NCI-H187 treated with DMSO at 0.1 percent for 48 hours (cell line): Measurements from ENCODE around the gene GRIK2.

Experiments used
- DNase-seq: peaks from one replicate; lab custom pipeline; 2025; lab: John Stamatoyannopoulos, UW

The GRIK2 gene

GRCh38 chr6:101883505-101883904 lies 490.0 kb downstream of the GRIK2 start:
- no peak for DNase-seq

DNA sequence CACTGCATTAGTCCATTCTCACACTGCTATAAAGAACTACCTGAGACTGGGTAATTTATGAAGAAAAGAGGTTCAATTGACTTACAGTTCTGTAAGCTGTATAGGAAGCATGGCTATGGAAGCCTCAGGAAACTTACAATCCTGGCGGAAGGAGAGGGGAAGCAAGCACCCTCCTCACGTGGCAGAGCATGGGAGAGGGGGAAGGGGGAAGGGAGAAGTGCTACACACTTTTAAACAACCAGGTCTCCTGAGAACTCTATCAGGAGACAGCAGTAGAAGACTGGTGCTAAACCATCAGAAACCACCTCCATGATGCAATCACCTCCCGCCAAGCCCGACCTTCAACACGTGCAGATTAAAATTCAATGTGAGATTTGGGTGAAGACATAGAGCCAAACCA lies 494.0 kb downstream of the GRIK2 start:
- no peak for DNase-seq

GRCh38 chr6:101907356-101908217 lies 514.1 kb downstream of the GRIK2 start:
- no peak for DNase-seq

- no peak for DNase-seq
These were observed 515.9 kb downstream of the GRIK2 start for GRCh38 chr6:101909366-101909765.

GRCh38 chr6:101912311-101912710 lies 518.8 kb downstream of the GRIK2 start:
- DNase-seq = no peak

- DNase-seq = no peak
These were observed 525.0 kb downstream of the GRIK2 start for GRCh38 chr6:101918471-101918870.

DNA sequence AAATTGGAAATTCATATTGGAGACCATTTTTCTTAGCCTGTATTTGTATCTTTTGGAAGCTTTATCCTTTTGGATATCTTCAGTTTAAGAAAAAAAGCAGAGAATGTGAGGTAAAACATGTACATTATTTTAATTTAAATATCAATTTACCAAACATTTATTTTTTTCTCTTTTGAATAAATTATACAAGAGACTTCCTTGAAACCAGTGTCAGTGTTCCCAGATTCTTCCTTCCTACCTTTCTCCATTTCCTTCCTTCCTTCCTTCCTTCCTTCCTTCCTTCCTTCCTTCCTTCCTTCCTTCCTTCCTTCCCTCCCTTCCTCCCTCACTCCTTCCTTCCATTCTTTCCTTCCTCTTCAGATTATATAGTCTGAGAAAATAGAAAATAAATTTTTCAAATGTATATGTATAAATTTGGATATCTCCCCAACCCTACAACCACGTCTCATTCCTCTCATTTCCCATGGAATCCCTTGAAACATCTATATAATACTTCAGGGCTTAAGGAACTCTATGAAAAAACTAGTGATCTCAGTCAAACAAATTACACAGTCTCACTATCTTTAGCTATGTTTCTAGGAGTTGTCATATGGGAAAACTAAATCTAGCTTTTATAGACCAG lies 528.4 kb downstream of the GRIK2 start:
- DNase-seq = no peak

GRCh38 chr6:101926149-101926925 lies 532.8 kb downstream of the GRIK2 start:
- no peak for DNase-seq

- DNase-seq = no peak
These were observed 538.3 kb downstream of the GRIK2 start for GRCh38 chr6:101931766-101932165.

DNA sequence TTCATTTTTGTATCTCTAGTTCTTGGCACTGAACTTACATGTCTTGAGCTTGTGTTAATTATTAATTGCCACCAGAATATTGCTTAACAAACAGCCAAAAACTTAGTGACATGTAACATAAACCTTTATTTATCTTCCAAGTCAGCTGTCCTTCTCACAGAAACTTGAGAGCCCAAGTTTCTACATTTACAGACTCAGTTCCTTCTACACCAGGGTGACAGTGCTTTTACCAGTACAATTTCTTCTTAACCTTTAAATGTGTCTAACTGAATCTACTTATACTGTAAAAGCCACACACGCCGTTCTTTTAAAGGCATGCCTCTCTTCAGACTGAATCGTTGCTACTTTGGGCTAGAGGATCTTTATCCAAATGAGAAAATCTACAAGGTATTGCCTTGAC lies 539.2 kb downstream of the GRIK2 start:
- no peak for DNase-seq

GRCh38 chr6:101935732-101936131 lies 542.2 kb downstream of the GRIK2 start:
- no peak for DNase-seq

GRCh38 chr6:101936516-101936915 lies 543.0 kb downstream of the GRIK2 start:
- no peak for DNase-seq

- no peak for DNase-seq
These were observed 543.6 kb downstream of the GRIK2 start for GRCh38 chr6:101937108-101937507.

DNA sequence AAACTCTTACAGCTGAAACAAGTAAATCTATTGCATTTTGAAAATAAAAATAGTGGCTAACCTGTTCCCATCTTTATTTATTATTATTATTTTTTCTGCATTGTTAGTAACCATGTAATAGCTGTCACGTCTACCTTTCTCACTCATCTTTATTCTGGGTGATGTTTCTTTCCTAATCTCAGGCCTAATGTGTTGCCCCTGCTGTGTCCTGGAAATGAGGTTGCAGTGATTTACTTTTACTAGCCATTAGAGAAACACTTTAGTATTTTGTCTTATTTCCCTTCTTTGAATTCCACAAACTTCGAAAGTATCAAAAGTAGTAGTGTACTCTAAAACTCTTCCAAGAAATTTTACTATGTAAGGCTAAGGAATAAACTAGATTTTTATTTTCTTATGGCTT lies 546.9 kb downstream of the GRIK2 start:
- no peak for DNase-seq

GRCh38 chr6:101956961-101957360 lies 563.5 kb downstream of the GRIK2 start:
- DNase-seq = no peak

GRCh38 chr6:101961357-101961756 lies 567.8 kb downstream of the GRIK2 start:
- no peak for DNase-seq

GRCh38 chr6:101980924-101981323 lies 587.4 kb downstream of the GRIK2 start:
- DNase-seq = no peak

DNA sequence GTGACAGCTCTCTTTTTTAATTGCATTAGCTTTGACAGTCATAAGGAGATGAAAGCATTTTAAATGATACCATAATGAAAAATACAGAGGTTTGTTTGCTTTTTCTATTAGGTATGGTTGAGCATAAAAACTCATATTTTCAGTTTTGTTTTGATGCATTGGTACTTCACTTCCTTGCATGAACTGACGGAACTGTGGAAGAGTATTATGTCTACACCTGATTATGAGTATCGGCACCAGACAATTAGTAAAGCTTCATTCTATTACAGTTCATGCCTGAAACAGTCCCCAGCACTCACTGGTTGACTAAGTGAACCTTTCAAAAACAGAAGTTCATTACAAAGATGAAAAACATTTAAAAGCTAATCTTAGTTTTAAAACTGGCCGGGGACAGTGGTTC lies 593.0 kb downstream of the GRIK2 start:
- DNase-seq = no peak

GRCh38 chr6:101992286-101992685 lies 598.8 kb downstream of the GRIK2 start:
- no peak for DNase-seq

- DNase-seq = no peak
These were observed 601.0 kb downstream of the GRIK2 start for GRCh38 chr6:101994521-101994920.

DNA sequence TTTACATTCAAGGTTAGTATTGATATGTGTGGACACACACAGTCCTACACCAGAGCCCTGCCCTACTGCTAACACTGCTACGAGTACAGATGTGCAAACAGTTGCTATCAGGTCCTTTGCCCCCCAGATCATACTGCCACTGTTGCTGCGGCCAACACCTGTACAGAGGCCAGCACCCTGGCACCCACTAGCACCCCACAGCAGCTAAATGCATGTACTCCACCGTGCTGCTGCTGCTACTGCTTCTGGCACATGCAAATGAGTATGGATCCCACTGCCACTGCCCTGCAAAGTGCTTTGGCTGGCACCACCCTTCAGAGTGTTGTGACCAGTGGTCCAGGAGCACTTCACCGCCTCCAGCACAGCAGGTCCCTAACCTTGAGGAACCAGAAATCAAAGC lies 621.9 kb downstream of the GRIK2 start:
- no peak for DNase-seq

DNA sequence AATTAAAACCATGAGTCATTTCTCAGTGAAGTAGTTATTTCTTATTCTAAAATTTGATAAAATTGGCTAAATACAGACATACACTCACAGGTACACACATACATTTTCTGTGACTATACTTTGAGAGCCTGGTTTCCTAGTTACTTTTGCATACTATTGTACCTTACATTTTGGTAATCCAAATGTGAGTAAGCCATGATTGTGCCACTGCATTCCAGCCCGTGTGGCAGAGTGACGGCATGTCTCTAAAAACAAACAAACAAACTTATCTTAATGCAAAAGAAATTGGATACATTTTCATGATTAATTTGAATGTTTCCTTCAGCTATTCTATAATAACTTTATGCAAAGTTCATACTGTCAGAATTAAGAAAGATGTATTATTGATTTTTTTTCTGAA lies 628.8 kb downstream of the GRIK2 start:
- DNase-seq = no peak

DNA sequence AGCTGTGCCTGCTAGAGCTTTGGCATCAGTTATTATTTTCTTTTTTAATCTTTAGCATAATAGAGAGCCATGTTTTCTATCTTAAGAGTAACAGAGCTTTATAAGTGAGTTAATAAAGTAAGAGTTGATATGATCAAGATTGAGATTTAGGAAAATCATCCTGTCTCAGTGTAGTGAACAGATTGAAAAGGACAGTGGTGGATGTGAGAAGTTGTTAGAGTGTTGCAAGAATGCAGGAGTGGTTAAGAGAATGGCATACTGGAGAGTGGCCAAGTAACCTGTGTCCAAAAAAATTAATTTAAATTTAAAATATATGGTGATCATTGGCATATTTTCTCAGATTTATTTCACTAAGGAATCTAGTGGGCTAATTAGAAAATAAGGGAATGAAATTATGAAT lies 629.3 kb downstream of the GRIK2 start:
- no peak for DNase-seq
